HG03139 (cell line): ENCODE results near the gene MYH7.
"Not testable (repeated sequence)": the region's sequence is repeated elsewhere in the genome, so short reads cannot be mapped to it uniquely, and the experiment has no call there.

Source experiments
- ATAC-seq: cut with Tn5 transposase; IDR thresholded peaks from one replicate; pipeline ENCODE4 v1.9.1; 2021; ENCODE audit not compliant: unreplicated experiment

The MYH7 gene

DNA sequence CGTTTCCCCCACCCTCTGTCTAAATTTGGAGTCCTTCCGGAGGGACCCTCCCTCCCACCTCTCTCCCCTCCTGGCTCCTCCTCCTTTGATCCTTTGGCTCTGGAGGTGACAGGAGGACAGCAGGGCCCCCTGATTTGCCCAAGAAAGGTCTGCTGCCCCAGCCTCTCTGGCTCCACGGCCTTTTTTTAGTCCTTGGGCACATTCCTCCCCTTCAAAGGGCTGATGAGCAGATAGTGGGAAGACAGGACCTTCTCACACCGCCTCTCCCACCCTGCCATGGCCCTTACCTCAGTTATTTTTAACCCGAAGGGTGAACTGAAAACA is 27.2 kb downstream of the MYH7 start:
- no peak for ATAC-seq

DNA sequence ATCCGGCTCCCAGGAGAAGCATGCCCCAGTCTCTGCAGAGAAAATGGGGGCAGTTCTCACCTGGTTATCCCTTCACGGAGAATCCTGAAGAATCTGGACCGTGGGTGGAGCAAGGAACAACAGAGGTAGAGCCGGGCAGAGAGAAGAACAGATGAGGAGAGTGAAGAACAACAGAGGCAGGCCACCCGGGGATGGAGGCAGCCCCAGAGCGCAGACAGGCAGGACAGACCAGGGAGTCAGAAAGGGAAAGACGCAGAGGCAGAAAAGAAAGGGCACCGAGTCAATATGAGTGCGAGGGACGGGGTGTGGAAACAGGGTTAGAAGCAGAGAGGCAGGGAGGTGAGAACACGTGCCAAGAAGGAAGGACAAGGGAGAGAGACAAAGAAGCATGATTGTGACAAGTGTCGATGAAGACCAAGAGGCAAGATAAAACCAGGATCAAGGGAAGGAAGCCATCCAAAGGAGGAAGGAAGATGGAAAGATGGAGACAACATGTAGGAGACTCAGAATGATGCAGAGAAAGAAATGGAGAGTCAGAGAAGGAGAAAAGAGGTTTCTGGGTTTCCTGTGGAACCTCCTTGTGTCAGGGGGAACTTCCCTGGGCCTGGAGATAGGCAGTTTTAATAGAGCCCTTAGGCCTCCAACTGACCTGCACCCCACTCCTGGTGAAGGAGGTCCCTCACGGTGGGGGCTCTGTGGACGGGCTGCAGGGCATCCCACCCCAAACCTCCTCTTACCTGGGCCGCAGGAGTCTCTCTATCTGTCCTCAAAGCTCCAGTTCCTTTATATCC is 27.7 kb downstream of the MYH7 start, which contains the start of gene MYH6:
MYH6 (minus strand) TSS at position 758 of the 791 bp plus-strand sequence. CDS start 1,050 bp downstream, outside the sequence.
- ATAC-seq = no peak

DNA sequence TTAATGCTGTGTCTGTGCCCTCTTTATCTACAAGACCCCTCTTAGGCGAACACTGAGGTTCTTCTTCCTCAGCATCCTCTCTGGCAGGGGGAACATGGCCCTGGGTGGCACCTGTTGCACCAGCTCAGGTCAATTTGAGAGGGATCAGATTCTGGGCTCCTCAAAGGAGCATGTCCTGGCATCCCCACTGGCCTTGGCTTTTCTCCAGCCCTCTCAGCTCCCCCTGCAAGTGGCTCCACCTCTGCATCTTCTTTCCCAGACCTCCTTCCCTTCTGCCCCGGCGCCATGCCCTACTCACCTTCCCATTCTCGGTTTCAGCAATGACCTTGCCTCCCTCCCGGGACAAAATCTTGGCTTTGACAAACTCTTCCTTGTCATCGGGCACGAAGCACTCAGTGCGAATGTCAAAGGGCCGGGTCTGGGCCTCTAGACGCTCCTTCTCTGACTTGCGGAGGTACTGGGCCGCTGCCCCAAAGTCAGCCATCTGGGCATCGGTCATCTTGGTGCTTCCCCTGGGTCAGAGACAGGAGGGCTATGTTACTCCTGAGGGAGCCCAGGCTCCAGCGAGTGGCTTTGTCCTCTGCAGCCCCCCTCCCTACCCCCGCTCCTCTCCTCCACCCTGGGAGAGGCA is 28.6 kb downstream of the MYH7 start:
- ATAC-seq = no peak

GRCh38 chr14:23406244-23406643 is 29.2 kb downstream of the MYH7 start:
- no peak for ATAC-seq

GRCh38 chr14:23405516-23406025 is 29.9 kb downstream of the MYH7 start:
- ATAC-seq = no peak

DNA sequence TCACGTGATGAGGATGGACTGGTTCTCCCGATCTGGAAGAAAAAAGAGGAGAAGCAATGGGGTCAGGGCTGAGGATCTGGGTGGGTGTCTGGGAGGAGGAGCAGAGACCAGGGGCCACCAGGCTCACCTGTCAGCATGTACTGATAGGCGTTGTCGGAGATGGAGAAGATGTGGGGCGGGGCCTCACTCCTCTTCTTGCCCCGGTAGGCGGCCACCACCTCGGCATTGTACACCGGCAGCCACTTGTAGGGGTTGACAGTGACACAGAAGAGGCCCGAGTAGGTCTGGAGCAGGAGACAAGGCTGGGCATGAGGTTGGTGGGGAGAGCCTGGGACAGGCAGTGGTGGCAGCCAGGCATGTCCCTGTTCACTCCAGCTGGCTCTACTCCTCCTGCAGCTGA is 30.4 kb downstream of the MYH7 start:
- ATAC-seq = no peak

GRCh38 chr14:23404331-23404900 is 31.0 kb downstream of the MYH7 start:
- no peak for ATAC-seq

DNA sequence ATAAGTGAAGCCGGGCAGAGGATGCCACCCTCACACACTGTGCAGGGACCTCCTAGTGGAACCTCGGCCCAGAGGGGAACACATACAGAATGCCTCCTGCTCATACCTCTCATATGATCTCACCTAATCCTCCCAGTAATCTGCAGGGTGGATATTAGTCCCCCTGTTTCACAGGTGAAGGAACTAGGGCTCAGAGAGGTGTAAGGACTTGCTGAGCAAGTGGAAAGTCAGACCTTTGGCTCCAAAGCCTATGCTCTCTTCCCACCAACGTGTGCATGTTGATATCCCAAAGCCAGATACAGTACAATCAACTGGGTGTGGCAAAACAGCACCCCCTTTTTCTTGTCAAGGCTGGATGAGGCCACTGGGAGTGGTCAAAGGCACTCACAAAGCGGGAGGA is 31.6 kb downstream of the MYH7 start:
- ATAC-seq = no peak

- no peak for ATAC-seq
Measured at GRCh38 chr14:23403139-23403438, 32.4 kb downstream of the MYH7 start.

GRCh38 chr14:23402296-23403138 is 32.9 kb downstream of the MYH7 start:
- no peak for ATAC-seq

DNA sequence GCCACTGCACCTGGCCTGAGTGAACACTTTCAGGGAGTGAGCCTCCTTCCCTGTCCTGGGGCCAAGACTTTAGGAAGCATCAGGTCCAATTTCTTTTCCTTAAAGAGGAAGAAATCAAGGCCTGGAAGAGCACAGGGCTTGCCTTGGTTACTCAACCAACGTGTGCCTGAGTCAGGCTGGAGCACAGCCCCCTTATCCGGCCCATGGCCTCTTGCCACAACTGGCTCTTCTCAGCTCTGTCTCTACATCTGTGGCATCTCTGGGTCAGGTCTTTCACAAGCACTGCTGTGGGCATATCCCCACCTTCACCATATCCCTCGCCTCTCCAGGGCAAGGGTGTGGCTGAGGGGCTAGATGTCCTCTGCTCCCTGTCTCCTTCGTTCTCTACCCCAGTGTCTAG is 34.2 kb downstream of the MYH7 start:
- ATAC-seq = no peak

DNA sequence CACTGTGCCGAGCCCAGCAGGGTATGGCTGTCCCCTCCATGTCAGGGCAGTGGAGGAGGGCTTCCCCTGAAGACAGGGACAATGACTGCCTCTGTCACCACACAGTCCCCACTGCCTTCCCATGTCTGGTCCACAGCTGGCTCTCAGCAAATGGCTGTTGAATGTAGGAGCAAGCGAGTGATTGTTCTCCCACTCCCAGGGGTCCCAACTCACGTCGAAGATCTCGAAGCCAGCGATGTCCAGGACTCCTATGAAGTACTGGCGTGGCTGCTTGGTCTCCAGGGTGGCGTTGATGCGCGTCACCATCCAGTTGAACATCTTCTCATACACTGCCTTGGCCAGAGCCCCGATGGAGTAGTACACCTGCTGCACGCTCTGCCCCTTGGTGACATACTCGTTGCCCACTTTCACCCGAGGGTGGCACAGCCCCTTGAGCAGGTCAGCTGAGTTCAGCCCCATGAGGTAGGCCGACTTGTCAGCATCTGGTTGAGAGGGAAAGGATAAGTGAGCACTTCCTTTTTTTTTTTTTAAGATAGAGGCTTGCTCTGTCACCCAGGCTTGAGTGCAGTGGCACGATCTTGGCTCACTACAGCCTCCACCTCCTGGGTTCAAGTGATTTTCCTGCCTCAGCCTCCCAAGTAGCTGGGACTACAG is 34.8 kb downstream of the MYH7 start:
- ATAC-seq = not testable (repeated sequence)

DNA sequence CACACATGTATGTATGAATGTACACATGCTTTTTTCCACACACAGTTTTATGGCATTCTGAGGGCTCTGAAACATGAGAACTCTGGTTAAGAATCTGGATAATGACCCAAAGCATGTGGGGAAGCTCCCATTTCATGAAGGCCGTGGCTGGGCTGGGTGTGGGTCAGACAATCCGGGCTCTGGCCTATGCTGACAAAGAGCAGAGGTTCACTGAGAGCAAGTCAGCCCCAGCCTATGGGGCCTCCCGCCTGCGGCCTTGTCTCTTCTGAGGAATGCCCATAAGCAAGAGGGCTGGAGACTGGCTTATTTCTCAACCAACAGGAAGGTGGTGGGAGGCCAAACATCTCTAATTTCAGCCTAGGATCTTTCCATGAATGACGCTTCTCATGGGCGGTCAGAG is 35.9 kb downstream of the MYH7 start:
- no peak for ATAC-seq

DNA sequence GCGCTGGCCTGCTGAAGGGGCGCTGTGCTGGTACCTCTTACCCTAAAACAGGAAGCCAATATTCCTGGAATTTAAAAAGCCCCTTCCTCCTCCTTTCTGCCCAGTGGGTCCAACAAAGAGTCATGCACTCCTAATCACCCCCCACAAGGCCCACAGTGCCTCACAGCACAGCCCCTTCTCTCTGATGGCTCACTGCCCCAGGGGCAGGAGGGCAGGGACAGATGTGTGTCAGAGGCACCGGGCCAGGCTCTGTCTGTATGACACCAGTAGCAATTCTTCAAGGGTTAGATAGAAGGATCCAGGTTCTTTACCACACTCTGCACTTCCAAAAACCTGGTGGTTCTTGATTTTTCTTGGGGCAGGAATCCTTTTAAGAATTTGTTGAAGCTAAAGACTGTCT is 36.3 kb downstream of the MYH7 start:
- no peak for ATAC-seq

GRCh38 chr14:23398348-23398747 is 37.1 kb downstream of the MYH7 start:
- ATAC-seq = no peak

DNA sequence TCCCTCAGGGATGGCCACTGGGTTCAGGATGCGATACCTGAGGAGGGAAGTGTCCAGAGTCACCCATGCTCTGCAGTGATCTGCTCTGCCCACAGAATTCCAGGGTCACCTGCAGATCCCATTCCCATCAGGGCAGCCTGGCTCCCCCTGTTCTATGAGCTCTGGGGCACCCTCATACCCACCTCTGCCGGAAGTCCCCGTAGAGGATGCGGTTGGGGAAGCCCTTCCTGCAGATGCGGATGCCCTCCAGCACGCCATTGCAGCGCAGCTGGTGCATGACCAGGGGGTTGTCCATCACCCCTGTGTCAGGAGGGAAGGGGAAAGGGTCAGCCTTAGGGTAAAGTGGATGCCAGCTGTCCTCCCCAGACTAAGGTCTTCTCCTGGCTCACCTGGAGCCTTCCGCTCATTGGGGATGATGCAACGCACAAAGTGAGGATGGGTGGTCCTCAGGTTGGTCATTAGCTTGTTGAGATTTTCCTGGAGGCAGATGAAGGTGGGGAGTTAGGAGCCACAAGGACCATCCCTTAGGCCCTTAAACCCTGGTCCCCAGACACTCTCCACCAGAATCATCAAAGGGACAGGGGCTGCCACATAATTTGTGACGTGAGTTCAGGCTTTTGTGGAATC is 38.6 kb downstream of the MYH7 start:
- no peak for ATAC-seq

GRCh38 chr14:23396126-23396525 is 39.3 kb downstream of the MYH7 start:
- ATAC-seq = no peak

DNA sequence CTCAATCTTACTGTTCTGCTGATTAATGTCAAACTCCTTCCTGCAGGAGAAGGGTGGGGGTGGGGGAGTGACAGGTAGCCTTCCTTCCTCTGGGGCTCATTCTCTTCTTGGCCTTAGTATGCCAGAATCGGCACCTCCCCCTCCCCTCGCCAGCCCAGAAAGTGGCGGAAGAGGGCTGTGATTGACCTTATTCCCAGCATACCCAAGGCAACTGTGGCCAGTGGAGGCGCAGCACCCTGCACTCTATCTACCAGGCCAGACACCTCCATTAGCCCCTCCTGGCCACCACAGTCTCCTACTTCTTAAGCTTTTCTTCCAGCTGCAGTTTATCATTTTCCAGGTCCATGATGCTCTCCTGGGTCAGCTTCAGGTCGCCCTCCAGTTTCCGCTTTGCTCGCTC is 42.8 kb downstream of the MYH7 start:
- no peak for ATAC-seq

- not testable (repeated sequence) for ATAC-seq
Measured at GRCh38 chr14:23389871-23390270, 45.6 kb downstream of the MYH7 start.

- ATAC-seq = no peak
Measured at GRCh38 chr14:23389396-23389795, 46.1 kb downstream of the MYH7 start.
